ENCODE data around the gene DENND2C. TPM values are rescaled to one million over a fixed set of nuclear protein-coding genes. Genes with fewer than 3 reads are reported as not detected.

Gene DENND2C
- total RNA-seq, 2 experiments from 2014 or later: 0.47 to 0.93 TPM

DNA sequence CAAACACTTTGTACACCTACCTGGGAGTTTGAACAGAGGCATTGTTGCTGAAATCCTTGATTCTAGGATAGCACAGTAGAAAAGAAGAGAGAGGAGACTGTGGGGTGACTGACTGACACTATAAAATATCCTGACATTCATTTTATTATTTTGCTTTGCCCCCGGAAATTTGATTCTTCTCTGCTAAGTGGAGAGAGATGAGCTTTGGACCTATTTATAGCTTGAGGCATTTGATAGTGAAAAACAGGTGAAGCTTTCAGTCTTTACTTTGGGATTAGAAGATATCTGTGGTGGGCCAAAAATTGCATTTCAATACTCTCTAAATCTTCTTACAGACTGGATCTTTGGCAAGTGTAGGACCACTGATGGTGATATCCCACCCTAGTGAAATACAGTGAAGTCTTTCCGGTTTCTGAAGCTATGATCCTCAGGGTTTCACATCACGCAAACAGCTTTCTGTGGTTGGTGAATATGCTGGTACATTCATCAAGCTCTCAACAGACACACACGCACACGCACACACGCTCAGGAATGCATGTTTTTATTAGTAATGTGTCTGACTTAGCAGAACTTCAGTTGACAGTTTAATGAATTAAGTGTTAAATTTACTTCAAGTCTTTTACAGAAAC, 25.7 kb upstream of the DENND2C start, which contains the start of gene AMPD1:
Gene AMPD1, minus strand, starts transcription at position 117 of the 629 bp plus-strand sequence. Its CDS starts 75 bp downstream, at position 42.
- no peak within 1 kb of the TSS for H2AFZ ChIP-seq (ENCODE audit: low read length)
- H3K79me2 ChIP-seq (ENCODE audit: insufficient read depth, low read depth, low read length): no peaks in the 10 kb centered on the region
- no peak for TF ChIP-seq EZH2phosphoT487 (IDR thresholded peaks at IDR 0.05; ENCODE audit: borderline replicate concordance, low read depth, low read length)
- TF ChIP-seq, protein P1, sequence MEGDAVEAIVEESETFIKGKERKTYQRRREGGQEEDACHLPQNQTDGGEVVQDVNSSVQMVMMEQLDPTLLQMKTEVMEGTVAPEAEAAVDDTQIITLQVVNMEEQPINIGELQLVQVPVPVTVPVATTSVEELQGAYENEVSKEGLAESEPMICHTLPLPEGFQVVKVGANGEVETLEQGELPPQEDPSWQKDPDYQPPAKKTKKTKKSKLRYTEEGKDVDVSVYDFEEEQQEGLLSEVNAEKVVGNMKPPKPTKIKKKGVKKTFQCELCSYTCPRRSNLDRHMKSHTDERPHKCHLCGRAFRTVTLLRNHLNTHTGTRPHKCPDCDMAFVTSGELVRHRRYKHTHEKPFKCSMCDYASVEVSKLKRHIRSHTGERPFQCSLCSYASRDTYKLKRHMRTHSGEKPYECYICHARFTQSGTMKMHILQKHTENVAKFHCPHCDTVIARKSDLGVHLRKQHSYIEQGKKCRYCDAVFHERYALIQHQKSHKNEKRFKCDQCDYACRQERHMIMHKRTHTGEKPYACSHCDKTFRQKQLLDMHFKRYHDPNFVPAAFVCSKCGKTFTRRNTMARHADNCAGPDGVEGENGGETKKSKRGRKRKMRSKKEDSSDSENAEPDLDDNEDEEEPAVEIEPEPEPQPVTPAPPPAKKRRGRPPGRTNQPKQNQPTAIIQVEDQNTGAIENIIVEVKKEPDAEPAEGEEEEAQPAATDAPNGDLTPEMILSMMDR (conservative IDR thresholded peaks at IDR 0.05; ENCODE audit: low read length): no peak
- DNase-seq (ENCODE audit: low spot score): no peak
- no peak within 1 kb of the TSS for H3K27ac ChIP-seq (ENCODE audit: low read depth, low read length, poor library complexity, severe bottlenecking)
- H3K4me3 ChIP-seq (ENCODE audit: low read depth, low read length, poor library complexity, severe bottlenecking): no peak within 1 kb of the TSS
- no peaks in the 10 kb centered on the region for H3K4me1 ChIP-seq (ENCODE audit: insufficient read depth, low read length, poor library complexity, severe bottlenecking)
- intact Hi-C loops (cut with micrococcal nuclease; ENCODE audit: unreplicated experiment): no loop called here
- CTCF ChIA-PET (ENCODE audit: unreplicated experiment): no interaction called here
- POLR2A ChIA-PET: interaction anchor here (0.6 to 1.0 kb wide), 7 partner anchors 8 to 1692 kb away, joined by 3 to 5 read pairs (median 3); no protein-coding TSS in a partner anchor
- H3K9me2 ChIP-seq (ENCODE audit: insufficient read depth, low read length): no peaks in the 10 kb centered on the region
- no peaks in the 10 kb centered on the region for H3K36me3 ChIP-seq (ENCODE audit: insufficient read depth, low read length)
- H3K4me2 ChIP-seq (ENCODE audit: low read length): no peak within 1 kb of the TSS
- no peaks in the 10 kb centered on the region for H3K9me3 ChIP-seq (ENCODE audit: low read length)
- no TSS peak for BruUV-seq (replicated peaks)
- no peaks in the 10 kb centered on the region for H4K20me1 ChIP-seq (ENCODE audit: insufficient read depth, low read length)

DNA sequence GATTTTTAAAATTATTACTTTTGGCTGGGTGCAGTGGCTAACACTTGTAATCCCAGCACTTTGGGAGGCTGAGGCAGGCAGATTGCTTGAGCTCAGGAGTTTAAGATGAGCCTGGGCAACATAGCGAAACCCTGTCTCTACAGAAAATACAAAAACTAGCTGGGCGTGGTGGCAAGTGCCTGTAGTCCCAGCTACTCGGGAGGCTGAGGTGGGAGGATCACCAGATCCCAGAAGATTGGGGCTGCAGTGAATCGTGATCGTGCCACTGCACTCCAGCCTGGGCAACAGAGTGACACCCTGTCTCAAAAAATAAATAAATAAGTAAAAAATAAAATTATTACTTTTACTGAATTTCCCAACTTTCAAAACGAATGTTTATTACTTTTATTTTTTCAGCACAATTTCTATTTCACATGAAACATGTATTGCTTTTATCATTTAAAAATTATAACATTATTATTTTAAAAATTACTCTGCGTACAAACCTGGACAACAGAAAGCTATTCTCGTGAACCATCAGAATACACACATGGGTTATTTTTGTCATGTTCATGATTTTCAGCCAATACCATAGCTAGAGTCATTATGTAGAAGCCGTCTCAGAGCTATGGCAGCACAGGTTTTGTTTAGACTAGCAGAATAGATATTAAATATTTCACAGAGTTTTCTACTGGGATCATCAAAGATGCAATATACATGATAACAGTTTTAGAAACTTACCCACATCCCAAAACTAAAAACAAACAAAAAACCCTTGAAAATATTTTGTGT, 24.9 kb upstream of the DENND2C start:
- no peak overlapping the region for H3K4me2 ChIP-seq (ENCODE audit: low read length)
- ChIA-PET POLR2A (interaction anchor here (0.6 to 0.8 kb wide), 5 partner anchors 18 to 1693 kb away, joined by 3 to 5 read pairs (median 3); no protein-coding TSS in a partner anchor), CTCF (ENCODE audit: unreplicated experiment) (no interaction called here)
- no peaks in the 10 kb centered on the region for H3K79me2 ChIP-seq (ENCODE audit: insufficient read depth, low read depth, low read length)
- no peak overlapping the region for H3K27ac ChIP-seq (ENCODE audit: low read depth, low read length, poor library complexity, severe bottlenecking)
- no peak overlapping the region for H2AFZ ChIP-seq (ENCODE audit: low read length)
- no peak for TF ChIP-seq EZH2phosphoT487 (IDR thresholded peaks at IDR 0.05; ENCODE audit: borderline replicate concordance, low read depth, low read length)
- TF ChIP-seq, protein P1 (conservative IDR thresholded peaks at IDR 0.05; ENCODE audit: low read length): no peak
- no peak overlapping the region for H3K4me3 ChIP-seq (ENCODE audit: low read depth, low read length, poor library complexity, severe bottlenecking)
- no peaks in the 10 kb centered on the region for H3K9me3 ChIP-seq (ENCODE audit: low read length)
- no peaks in the 10 kb centered on the region for H3K36me3 ChIP-seq (ENCODE audit: insufficient read depth, low read length)
- no peaks in the 10 kb centered on the region for H3K4me1 ChIP-seq (ENCODE audit: insufficient read depth, low read length, poor library complexity, severe bottlenecking)
- H4K20me1 ChIP-seq (ENCODE audit: insufficient read depth, low read length): no peaks in the 10 kb centered on the region
- no TSS peak for BruUV-seq (replicated peaks)
- intact Hi-C loops (cut with micrococcal nuclease; ENCODE audit: unreplicated experiment): no loop called here
- H3K9me2 ChIP-seq (ENCODE audit: insufficient read depth, low read length): no peaks in the 10 kb centered on the region
- no peak for DNase-seq (ENCODE audit: low spot score)

Measured in OCI-LY7 (cell line).